ENCODE data around the gene SEMA4G.

The SEMA4G gene

GRCh38 chr10:100969187-100970075, at the start of gene SEMA4G:
SEMA4G (plus strand) TSS chr10:100969504; CDS start chr10:100972913, 3,409 bp downstream.
- DNase-seq (ENCODE audit: low spot score): peak; percentile 34

GRCh38 chr10:100923580-100923979, 45.7 kb upstream of the SEMA4G start:
- DNase-seq (ENCODE audit: low spot score): no peak

GRCh38 chr10:100927266-100927665, 42.0 kb upstream of the SEMA4G start:
- no peak for DNase-seq (ENCODE audit: low spot score)

- DNase-seq (ENCODE audit: low spot score): no peak
Measured at GRCh38 chr10:100928039-100928438, 41.3 kb upstream of the SEMA4G start.

- no peak for DNase-seq (ENCODE audit: low spot score)
Measured at GRCh38 chr10:100930368-100930767, 38.9 kb upstream of the SEMA4G start.

- DNase-seq (ENCODE audit: low spot score): no peak
Measured at GRCh38 chr10:100934084-100934659, 35.1 kb upstream of the SEMA4G start.

GRCh38 chr10:100939763-100940344, 29.4 kb upstream of the SEMA4G start:
- no peak for DNase-seq (ENCODE audit: low spot score)

GRCh38 chr10:100942229-100942628, 27.1 kb upstream of the SEMA4G start:
- DNase-seq (ENCODE audit: low spot score): no peak

GRCh38 chr10:100943508-100943907, 25.8 kb upstream of the SEMA4G start:
- DNase-seq (ENCODE audit: low spot score): no peak

- no peak for DNase-seq (ENCODE audit: low spot score)
Measured at GRCh38 chr10:100945754-100946153, 23.6 kb upstream of the SEMA4G start.

- no peak for DNase-seq (ENCODE audit: low spot score)
Measured at GRCh38 chr10:100948916-100949315, 20.4 kb upstream of the SEMA4G start.

- no peak for DNase-seq (ENCODE audit: low spot score)
Measured at GRCh38 chr10:100960251-100960650, 9.1 kb upstream of the SEMA4G start.

GRCh38 chr10:100962351-100963080, 6.8 kb upstream of the SEMA4G start:
- no peak for DNase-seq (ENCODE audit: low spot score)

- no peak for DNase-seq (ENCODE audit: low spot score)
Measured at GRCh38 chr10:100963826-100964225, 5.5 kb upstream of the SEMA4G start.

GRCh38 chr10:100965820-100966219, 3.5 kb upstream of the SEMA4G start:
- no peak for DNase-seq (ENCODE audit: low spot score)

GRCh38 chr10:100966887-100967286, 2.4 kb upstream of the SEMA4G start:
- DNase-seq (ENCODE audit: low spot score): no peak

GRCh38 chr10:100967332-100967731, 2.0 kb upstream of the SEMA4G start:
- no peak for DNase-seq (ENCODE audit: low spot score)

GRCh38 chr10:100968062-100968736, 1.1 kb upstream of the SEMA4G start:
- no peak for DNase-seq (ENCODE audit: low spot score)

- DNase-seq (ENCODE audit: low spot score): peak; percentile 8
Measured at GRCh38 chr10:100968863-100969186, 479 bp upstream of the SEMA4G start.

- peak; percentile 53 for DNase-seq (ENCODE audit: low spot score)
Measured at GRCh38 chr10:100970076-100970913, 991 bp downstream of the SEMA4G start.
